Stimulated activated naive CD4-positive, alpha-beta T cell (primary cell): Measurements from ENCODE around the gene MTG2.

Experiments used
- DNase-seq, 6 experiments: peaks; one replicate each; lab custom pipeline; 2025; lab: John Stamatoyannopoulos, UW

The MTG2 gene

DNA sequence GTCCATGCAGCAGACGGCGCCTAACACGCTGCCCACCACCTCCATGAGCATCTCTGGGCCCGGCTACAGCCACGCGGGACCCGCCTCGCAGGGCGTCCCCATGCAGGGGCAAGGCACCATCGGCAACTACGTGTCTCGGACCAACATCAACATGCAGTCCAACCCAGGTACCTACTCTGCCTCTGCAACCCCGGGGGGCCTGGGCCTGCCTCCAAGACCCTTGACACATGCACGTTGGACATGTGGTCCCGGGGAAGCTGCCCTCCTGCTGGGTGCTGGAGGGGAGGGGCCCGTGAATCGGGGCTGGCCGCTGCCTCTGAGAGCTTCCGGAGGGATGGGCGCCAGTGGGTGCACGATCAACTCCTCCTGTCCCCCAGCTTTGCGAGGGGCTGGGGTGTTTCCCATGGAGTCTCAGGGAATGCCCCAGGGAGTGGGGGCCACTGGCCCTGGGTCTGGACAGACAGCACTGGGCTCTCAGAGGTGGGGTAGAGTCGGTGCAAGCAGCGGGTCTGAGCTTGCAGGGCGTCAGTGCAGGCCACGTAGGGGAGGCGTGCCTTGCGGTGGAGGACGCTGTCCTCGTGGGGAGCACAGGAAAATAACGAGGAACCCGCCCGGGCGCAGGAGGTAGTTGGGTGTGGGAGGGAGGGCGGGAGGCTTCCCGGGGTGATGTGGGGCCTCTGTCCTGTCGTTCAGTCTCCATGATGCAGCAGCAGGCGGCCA, 19.9 kb upstream of the MTG2 start:
- no peak for DNase-seq

DNA sequence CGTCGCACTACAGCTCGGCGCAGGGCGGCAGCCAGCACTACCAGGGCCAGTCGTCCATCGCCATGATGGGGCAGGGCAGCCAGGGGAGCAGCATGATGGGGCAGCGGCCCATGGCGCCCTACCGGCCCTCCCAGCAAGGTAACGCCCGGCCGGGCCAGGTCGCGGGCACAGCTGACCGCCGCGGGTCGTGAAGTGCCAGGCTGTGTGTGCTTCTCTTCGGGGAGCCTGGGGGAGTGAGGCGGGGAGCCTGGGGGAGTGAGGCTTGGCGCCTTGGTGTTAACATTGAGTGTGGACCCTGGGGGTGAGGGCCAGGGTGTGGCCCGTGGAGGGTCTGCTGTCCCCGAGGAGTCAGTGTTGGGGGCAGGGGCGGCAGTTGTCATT, 19.4 kb upstream of the MTG2 start:
- DNase-seq, result no peak

DNA sequence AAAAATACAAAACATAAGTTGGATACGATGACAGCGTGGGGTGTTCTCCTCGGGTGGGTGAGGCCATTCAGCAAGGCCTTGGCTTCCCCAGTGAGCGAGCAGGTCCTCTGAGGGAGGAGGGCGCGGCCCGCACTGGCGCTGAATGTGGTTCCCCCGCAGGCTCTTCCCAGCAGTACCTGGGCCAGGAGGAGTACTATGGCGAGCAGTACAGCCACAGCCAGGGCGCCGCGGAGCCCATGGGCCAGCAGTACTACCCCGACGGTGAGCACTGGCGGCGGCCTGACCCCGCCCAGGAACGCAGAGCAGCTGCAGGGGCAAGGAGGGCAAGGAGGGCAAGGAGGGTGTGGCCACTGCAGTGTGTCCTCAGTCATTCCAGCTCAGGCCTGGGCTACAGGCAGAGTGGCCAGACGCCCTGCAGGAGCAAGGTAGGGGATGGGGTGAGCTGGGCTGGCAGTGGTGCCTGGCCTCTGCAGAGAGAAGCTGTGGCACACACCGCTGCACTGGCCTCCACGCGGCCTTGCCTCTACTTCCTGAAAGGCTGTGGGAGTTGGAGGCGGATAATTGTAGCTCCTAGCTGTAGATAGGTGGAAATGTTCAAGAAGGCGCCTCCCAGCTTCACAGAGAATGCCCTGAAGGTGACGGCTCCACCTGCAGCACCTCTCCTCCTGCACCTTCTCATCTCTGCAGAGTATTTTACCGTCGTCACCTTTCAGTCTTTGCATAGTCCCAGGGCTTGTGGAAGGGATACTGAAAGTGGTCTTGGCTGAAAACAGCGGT, 18.7 kb upstream of the MTG2 start:
- no peak for DNase-seq

DNA sequence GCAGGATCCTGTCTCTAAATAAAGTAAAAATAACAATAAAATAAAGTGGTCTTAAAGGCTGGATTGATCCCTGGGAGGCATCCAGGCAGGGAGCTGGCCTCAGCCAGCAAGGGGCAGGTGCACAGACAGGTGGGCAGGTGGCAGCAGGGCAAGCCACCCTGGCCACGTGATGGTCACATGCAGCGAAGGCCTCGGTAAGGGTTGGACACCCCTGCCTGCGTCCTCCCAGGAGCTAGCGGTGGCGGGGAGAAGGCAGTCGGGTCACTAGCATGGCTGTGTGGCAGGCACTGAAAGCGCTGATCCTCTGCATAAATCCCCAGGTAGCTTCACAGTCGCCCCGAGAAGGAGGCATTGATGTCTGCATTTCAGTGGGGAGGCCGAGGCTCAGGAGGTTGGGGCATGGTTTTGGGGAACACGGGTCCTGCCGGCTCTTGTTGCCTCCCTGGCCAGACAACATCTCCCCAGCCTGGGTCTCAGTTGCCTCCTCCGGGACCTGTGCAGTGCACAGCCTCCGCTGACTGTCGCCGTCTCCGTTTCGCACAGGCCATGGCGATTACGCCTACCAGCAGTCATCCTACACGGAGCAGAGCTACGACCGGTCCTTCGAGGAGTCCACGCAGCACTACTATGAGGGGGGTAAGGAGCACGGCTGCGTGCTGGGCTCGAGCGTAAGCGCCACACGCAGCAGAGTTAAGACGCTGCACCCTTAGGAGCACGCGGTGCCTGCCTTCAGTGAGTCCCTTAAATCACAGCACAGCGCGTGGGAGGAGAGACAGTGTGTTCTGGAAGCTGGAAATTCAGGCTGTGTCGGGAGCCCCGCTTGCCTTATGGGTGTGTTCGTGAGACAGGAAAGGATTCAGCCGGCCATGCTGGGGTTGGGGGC, 17.7 kb upstream of the MTG2 start:
- DNase-seq, result no peak

DNA sequence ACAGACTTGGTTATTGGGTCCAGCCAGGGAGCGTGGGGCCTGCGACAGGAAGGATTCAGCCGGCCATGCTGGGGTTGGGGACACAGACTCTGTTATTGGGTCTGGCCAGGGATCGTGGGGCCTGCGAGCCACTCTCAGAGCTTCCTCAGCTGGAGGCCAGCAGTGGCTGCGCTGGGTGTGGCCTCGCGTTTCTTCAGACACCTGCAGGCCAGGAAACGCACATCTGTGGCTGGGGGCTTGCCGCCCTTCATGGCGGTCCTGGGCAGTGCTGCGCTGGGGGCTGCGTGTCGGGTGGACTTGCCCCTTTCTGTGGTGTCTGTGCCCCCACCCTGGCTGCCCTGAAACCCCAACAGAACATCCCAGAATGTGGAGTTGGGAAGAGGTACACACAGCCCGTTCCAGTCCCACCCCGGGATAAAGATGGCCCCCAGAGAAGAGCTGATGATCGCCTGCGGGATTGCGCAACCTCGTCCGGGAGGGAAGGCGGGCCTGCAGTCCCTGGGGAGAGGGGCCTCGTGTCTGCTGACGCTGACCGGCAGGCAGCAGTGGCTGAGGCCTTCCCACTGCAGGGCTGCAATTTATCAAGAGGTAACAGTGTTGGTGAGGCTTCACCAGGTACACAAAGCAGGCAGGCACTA, 16.9 kb upstream of the MTG2 start:
- no peak for DNase-seq

DNA sequence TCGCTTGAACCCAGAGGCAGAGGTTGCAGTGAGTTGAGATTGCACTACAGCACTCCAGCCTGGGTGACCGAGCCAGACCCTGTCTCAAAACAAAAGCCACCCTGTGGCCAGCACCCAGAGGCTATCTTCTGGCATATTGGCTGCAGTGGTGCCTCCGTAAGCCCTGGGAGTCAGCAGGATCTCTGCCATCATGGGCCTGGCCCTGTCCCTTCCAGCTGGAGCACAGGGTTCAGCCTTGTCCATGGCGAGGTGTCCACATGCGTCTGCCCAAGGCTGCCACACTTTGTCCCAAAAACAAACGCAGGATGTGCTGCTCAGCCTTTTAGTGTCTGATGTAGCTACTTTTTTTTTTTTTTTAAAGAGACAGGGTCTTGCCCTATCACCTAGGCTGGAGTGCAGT, 15.4 kb upstream of the MTG2 start:
- DNase-seq, result no peak

DNA sequence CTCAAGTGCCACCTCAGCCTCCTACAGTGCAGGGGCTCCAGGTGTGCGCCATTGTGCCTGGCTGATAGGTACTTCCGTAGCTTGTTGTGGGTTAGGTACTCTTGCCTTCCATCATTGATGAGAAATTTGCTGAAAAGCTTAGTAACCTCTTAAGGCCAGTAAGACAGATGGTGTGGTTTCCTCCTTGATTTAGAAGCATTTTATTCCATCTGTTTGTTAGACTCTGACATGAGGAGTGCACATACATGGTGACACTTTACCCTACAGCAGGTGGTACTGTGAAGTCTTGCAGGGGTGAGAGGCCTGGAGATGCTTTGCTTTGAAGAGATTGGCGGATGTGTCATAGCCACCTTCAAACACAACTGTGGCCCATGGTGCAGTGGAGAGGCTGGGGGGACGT, 14.8 kb upstream of the MTG2 start:
- DNase-seq, result no peak

DNA sequence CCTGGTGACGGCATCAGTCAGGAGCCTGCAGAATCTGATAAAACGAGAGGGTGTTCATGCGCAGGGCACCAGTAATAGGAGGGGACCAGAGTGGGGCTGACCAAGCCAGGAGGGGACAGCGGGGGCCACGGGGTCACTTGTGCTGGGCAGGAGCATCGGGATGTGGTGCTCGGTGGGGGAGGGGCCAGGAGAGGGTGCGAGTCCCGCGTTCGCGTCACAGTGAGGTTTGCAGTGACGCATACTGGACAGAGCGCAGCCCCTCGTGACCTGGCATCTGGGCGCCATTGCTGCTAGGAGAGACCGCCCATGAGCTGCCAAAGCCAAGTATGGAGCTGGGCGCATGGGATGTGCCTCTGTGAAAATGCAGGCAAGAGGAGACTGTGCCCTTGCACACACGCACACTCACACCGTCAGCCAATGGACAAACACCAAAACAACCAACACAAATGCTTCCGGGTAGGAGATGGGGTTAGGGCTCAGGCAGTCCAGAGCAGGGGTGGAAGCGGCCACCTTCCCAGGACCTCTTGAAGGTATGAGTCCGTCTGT, 13.9 kb upstream of the MTG2 start:
- DNase-seq, result no peak

DNA sequence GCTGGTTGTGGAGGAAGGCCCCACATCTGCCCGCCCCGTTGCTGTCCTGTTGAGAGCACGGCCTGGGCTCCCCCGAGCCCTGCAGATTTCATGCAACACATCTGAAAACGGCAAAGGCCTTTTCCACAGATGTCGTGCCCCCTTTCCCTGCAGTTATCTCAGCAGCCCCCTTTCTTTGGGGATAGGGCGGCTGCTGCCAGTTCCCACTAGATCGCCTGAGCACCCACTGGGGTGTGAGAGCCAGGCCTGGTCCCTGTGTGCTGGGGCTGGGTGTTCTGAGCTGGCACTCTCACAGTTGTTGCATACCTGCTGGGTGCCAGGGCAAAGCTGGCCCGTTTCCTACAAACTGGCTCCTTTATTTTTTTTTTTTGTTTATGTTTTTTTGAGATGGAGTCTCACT, 12.3 kb upstream of the MTG2 start:
- no peak for DNase-seq

DNA sequence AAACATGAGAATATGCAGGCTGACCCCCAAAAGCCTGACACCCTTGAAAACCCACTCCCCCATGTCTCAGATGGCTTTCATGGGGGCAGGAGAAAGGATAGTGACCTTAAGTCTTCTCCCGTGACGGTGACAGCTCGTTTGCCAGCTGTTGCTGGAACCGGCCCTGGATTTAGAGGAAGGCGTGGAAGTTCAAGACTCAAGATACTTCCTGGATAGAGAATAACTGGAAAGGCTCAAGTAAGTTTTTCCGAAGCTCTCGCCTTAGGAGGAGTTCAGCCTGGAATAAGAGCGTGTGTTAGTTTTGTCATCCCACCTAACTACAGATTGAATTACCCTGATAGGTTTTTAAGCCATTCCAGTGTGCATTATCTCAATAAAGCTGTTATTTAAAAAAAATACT, 11.6 kb upstream of the MTG2 start:
- DNase-seq, result no peak

DNA sequence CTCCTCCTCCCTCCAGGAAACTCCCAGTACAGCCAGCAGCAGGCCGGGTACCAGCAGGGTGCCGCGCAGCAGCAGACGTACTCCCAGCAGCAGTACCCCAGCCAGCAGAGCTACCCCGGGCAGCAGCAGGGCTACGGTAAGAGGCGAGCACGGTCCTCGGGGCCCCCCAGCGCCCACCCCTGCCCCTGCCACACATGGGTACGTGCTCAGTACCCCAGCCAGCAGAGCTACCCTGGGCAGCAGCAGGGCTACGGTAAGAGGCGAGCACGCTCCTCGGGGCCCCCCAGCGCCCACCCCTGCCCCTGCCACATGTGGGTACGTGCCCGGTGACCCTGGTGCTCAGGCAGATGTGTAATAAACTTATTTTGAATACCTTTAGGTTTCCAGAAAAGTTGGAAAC, 10.2 kb upstream of the MTG2 start:
- no peak for DNase-seq

DNA sequence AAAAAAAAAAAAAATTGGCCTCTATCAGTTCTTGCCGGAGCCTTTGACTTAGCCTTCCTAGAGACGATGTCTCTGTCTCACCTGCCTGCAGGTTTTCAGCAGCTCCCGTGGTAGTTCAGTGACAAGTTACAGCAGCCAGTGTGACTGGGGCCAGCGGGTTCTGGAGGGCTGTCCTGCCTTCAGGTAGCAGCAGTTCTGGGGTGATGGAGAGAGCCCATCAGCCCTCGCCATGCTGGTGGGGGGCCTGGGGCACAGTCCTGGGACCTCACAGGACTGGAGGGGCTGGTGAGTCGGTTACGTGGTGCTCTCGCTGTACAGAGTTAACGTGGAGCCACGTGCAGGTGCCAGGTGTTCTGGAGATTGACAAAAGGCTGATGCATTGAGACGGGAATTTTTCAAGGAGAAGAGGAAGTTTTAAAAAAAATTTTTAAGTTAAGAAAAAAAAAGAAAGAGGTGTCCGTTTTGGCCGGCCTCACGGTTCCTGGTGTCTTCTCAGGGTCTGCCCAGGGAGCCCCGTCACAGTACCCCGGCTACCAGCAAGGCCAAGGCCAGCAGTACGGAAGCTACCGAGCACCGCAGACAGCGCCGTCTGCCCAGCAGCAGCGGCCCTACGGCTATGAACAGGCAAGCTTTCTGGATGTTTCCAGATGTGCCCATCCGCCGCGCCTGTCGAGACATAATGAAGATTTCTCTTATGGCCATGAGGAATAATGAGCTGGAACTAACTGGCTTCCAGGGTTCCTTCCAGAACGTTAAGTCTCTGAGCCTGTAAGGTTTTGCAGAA, 8.6 kb upstream of the MTG2 start:
- no peak for DNase-seq

DNA sequence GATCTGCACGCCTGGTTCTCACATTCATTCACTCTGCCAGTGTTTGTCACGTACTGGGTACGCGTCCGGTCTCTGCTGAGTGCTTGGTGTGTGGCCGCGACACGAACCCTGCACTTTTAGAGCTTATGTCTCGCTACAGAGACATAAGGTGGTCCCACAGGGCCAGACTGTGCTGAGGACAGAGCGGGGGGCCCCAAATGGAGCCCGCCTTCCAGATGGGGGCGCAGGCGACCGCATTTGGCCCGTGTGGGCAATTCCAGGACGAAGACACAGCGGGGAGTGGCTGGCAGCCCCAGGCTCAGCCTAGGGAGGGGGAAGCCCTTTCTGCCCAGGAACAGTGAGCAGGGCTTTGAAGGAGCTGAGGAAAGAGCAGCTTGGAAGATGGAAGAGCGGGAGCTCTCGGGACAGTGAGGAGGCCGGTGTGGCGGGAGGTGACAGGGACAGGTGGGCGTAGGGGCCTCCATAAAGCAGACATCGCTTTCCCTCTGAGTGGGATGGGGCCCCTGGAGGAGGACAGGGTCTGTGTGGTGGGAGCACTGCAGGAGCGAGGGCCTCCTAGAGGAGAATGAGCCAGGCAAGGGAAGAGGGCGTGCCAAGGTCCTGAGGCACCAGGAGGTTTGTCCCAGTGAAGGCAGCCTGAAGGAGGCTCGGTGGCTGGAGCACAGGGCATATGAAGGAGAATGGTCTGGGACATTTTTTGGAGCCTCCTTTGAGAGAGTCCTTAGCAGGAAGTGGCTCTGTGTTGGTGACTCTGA, 7.8 kb upstream of the MTG2 start:
- no peak for DNase-seq

DNA sequence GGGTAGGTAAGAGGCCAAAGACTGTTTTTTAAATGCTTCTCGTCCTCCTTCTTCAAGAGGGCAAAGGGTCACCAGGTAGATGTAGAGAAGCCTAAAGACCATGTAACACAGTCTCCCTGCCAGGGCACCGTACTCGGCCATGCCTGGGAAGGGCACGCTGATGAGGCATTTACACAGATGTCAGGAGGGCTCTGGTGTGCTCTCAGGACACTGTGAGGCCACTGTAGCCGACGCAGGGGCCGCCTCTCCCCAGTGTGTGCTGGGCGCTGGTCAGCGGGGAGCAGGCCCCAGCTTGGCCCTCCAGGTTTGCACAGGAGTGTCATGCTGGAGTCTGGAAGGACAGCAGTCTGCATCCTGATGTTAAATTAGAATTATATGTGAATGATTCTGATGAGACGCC, 7.1 kb upstream of the MTG2 start:
- DNase-seq, result no peak

DNA sequence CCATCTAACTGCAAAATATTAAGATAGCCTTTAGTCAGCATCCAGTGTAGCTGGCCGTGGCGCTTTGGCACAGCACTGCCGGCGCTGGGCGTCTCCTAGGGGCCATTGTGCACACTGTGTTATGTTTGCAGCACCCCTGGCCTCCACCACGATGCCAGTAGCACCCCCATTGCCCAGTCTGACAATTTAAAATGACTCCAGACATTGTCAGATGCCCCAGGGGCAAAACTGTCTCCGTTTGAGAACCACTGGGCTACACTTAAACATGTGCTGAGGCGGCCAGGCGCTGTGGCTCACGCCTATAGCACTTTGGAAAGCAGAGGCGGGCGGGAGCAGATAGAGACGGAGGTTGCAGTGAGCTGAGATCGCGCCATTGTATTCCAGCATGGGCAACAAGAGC, 6.0 kb upstream of the MTG2 start:
- DNase-seq, result no peak

DNA sequence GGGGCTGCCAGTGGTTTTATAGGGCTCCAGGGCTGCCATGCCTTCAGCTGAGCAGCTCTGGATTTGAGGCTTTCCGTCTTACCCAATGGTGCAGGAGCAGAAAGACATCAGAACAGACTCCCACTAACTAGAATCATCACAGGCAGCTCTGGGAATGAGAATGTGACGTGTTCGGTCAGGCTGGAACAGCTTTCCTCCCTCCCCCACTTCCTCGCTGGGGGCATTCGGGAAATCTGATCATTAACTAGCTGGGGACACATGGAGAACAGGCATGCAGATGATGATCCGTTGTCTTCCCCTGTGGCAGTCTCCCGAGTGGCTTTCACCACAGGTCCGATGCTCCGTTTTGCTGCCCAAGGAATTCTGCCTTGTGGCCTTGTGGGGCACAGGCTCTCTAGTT, 5.5 kb upstream of the MTG2 start:
- DNase-seq, result no peak

DNA sequence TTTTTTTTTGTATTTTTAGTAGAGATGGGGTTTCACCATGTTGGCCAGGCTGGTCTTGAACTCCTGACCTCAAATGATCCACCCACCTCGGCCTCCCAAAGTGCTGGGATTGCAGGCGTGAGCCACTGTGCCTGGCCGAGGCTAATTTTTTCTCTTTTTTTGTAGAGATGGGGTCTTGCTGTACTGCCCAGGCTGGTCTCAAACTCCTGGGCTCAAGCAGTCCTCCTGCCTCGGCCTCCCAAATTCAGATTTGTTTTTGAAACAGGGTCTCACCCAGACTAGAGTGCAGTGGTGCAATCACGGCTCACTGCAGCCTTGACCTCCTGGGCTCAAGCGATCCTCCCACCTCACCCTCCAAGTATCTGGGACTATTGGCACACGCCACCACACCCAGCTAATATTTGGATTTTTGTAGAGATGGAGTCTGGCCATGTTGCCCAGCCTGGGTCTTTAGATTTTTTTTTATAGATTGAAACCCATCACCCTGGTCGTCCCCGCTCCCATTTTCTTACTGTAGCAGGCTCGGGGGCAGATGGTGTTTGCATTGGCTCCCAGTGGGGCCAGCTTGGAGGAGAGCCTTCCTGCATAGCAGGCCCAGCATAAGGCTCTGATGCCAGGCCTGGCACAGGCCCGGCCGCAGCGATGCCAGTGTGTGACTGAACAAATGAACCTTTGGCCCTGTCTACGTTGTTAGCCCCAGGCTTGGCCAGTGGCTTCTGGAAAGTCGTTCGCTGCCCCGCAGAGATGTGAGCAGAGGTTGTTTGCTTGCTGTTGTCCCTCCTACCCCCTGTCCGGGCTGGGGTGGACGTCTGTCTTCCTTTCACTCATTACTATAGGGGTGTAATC, 4.3 kb upstream of the MTG2 start:
- DNase-seq, result no peak

DNA sequence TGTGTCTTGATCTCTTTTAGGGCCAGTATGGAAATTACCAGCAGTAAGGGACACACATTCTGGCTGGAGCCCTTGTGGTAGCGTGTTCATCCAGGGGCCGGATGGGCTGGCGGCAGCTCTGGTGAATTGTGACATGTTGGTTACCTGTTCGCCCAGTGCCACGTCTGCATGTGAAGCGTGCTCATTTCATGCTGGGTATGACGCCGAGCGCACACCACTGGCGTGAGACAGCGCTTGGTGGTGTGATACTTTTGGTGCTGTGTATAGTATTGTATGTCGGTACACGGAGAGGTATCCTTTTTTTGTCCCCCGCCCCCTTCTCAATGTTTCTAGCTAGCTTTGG, 3.7 kb upstream of the MTG2 start:
- no peak for DNase-seq

DNA sequence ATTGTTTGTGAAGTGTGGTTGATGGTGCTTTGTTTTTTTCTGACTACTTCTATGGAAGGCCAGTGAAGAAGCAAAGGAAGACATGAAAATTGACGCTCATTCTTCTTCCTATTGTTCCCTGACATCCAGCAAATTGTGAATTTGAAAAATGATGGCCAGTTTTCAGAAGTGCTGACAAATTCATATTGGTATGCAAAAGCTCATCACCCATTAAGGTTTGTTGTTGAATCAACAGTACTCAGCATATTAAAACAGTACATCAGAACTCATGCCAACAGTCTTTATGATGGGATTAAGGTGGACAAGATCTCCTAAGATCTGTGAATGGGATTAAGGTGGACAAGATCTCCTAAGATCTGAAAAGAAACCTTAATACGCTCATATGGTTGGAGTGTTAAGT, 1.0 kb upstream of the MTG2 start:
- DNase-seq, result no peak
